ENCODE results near the gene MRPS27. TPM values are rescaled to one million over a fixed set of nuclear protein-coding genes. Genes with fewer than 3 reads are reported as not detected.

The MRPS27 gene
- polyA plus RNA-seq, 3 donors = 63.0 to 75.3 (median 64.7) TPM

DNA sequence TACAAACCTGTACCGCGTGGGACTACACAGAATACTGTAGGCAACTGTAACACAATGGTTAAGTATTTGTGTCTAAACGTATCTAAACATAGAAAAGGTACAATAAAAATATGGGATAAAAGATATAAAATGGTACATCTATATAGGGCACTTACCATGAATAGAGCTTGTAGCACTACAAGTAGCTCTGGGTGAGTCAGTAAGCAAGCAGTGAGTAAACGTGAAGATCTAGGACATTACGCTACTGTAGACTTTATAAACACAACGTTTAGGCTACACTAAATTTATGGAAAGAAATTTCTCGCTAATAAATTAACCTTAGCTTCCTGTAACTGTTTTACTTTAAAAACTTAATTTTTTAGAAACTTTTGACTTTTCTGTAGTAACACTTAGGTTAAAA, 46.5 kb downstream of the MRPS27 start:
- no peak for DNase-seq (ENCODE audit: extremely low read depth in 1 of 11, low read depth in 9 of 11, low spot score in 4 of 11)

DNA sequence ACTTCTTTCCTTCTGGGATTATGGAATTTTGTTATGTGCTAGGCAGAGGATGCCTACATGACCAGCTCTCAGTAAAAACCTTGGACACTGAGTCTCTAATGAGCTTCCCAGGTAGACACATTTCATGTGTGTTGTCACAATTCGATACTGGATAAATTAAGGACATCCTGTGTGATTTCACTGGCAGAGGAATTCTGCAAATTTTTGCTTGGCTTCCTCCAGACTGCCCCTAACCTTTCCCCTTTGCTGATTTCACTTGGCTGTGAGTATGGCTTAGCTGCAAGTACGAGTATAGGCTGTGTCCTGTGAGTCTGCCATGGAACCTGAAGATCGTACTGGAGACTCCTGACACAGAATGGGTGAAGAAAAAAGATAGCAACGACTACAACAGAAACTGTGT, 47.6 kb downstream of the MRPS27 start:
- no peak for DNase-seq (ENCODE audit: extremely low read depth in 1 of 11, low read depth in 9 of 11, low spot score in 4 of 11)

DNA sequence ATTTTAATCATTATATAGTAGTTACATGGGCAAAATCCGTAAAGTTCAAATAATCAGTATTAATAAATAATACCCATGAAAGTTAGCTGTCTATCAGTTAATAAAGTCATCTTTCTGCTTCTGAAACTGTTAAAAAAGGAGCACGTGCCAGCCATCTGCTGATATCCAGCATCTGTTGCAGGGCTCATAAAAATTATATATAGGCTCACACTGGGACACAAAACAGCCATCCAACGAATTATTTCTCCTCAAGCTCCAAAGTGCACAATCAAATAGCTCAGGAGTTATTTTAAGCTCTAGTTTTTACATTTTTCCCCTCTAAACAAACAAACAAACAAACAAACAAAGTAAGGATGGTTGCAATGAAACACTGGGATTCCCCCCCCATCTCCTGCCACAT, 48.3 kb downstream of the MRPS27 start:
- DNase-seq (ENCODE audit: extremely low read depth in 1 of 11, low read depth in 9 of 11, low spot score in 4 of 11) = no peak

DNA sequence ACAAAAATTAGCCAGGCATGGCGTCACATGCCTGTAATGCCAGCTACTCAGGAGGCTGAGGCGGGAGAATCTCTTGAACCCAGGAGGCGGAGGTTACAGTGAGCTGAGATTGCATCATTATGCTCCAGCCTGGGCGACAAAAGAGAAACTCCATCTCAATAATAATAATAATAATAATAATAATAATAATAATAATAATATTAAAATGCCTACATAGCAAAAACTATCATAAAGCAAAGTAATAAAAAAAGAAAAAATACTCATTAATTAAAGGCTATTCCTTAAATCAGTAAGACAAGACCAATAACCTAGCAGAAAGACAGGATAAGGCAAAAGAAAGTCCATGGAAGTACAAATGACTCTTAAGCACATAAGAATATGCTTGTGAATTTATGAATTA, 50.0 kb downstream of the MRPS27 start:
- no peak for DNase-seq (ENCODE audit: extremely low read depth in 1 of 11, low read depth in 9 of 11, low spot score in 4 of 11)

DNA sequence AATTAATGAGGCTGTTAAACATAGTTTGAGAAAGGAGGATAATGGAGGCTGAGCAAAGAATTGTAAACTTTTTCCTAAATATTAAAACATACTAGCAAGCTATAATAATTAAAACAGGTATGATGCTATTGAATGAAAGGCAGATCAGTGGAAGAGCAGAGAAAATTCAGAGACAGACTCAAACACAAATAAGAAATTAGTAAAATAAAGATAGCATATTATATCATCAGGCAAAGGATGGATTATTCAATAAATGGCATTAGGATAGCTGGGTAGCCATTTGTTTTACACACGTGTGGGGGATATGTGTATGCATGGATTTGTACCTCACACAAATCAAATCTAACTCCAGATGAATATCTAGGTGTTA, 50.6 kb downstream of the MRPS27 start:
- no peak for DNase-seq (ENCODE audit: extremely low read depth in 1 of 11, low read depth in 9 of 11, low spot score in 4 of 11)

DNA sequence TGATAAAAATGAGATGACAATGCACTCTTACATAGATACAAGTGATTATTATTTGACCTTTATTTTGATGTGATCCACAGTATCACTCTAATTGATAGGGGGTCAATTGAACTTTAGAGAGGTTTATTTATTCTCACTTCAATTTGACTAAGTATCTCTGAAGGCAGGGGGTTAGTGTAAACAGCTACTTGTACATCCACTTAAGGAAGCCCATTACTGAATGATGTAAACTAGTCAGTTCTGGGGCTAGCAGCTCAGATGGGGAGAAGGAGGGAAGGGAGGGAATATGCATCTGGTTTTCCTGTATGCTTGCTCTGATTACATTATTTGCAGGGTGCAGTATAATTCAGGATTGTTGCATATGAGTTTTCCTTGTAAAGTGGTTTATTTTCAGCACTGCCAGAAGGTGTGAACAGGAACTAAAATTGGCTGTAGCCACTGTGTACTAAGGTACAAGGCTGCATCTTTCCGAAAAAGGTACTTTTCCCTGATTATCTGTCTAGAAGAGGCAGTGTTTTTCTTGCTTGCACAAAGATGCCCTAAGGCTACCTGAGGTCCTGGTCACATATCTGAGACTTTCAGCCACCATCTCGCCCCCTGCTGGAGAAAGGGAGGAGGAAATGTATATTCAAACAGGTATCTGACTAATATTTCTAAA, 51.2 kb downstream of the MRPS27 start:
- DNase-seq (ENCODE audit: extremely low read depth in 1 of 11, low read depth in 9 of 11, low spot score in 4 of 11) = no peak

DNA sequence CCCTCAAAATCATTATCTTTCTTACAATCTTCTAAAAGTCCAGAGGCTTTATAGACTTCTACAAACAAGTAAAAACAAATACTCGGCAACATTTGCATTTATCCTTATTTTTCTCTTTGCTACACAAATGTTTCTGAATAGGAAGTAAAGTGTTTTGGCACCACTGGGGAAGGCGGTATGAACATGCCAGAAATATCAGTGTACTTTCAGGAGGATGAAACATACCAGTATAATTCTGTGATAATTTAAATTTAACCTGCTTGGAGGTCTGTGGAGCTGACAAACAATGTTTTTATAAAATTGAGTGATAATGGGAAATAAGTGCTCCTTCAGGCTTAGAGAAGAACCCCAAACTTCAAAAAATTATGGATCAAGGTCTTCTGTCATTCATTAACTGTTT, 51.8 kb downstream of the MRPS27 start:
- DNase-seq (ENCODE audit: extremely low read depth in 1 of 11, low read depth in 9 of 11, low spot score in 4 of 11) = no peak

DNA sequence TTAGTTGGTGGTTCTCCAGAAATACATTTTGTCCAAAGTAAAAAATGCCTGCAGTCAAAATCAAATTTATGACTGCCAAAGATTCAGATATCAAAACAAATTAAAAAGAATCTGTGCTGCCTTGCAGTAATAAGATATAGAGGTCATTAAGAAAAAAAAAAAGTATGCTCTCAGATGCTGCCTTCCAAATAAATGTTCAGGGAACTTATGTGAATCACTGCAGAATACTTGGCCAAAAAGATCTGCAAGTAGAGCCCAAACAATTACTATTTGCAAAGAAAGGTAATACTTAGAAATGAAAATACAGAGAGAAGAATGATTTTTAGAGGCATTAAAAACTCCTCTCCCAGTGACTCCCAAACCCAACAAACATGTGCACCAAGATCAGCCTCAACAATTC, 52.4 kb downstream of the MRPS27 start:
- no peak for DNase-seq (ENCODE audit: extremely low read depth in 1 of 11, low read depth in 9 of 11, low spot score in 4 of 11)

DNA sequence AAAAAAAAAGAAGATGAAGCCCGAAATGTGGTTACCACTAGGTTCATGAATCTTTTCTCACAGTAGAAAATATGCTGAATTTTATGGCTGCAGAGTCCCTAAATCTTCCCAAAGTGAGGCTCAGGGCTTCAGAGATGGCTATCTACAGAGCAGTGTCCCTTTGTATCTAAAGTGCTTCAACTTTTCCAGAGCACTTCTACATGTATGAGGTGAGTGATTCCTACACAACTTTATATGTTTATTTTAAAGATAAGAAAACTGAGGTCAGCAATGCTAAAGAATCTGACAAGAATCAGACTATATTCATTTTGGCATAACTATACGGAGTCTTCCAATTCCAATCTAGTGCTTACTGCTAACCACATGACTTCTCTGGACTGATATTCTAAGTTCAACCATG, 53.2 kb downstream of the MRPS27 start:
- DNase-seq (ENCODE audit: extremely low read depth in 1 of 11, low read depth in 9 of 11, low spot score in 4 of 11) = no peak

DNA sequence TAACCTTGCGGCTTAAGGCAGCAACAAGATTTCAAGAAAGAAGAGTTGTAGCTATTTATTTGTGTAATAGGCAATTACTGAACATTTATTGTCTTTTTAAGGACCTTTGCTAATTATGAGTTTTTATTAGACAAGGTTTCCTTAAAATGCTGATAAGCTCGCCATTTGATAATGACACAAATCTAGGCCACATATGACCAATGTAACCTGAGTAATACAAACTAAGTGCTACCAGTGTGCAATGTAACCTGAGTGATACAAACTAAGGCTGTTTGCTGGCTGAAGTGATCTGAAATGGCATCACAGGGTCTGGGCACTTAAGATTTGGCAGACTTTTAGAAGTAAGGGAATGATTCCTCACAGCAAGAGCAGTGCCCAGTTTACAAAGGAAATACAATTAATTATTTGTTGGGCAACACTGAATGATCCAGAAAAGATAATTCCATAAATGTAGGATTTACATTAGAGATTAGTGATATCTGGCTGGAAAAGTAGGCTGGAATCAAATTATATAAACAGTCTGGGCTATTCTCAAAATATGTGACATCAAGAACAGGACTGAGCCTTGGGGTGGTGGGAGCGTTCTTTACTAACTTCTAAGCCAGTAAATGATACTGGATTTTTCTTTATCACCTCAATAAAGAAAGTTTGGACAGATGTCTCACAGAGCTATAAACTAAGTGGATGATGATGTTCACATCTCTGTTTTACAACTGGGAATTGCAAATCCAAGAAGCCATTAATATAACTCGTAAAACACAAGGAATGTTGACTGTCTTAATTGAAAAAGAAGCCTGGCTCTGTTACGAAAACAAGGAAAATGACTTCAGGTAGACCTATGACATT, 54.8 kb downstream of the MRPS27 start:
- DNase-seq (ENCODE audit: extremely low read depth in 1 of 11, low read depth in 9 of 11, low spot score in 4 of 11) = no peak

DNA sequence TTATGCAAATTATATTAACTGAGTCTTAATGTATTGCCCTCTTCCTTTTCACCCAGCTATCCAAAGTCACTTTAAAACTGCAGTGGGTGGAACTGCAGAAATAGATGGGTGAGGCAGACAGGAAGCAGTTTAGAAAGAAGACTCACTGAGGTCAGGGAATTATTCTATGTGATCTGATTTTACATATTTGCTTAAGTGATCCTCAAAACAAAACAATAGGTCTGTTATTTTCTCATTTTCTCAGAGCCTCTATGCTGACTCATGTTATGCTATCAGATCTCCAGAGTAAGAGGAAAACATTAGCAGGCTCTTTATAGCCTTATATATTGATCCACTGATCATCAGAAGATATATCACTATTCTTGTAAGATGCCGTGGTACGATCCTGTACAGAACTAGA, 63.5 kb downstream of the MRPS27 start:
- DNase-seq (ENCODE audit: extremely low read depth in 1 of 11, low read depth in 9 of 11, low spot score in 4 of 11) = no peak

DNA sequence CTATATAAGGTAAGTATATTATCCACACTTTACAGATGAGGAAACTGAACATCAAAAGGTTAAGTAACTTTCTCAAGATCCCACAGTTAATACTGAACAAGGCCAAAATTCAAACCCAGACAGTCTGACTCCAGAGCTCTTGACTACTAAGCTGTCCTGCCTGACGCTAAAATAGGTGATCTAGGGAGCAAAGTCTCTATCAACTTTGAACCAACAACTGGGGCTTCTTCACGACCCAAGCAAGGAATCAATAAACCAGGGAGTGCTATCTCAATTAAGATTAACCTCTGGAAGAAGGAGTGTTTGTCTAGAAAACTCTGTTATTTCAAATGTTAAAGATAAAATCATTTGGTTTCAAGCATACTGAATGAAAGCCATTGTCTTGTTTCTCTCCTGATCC, 64.4 kb downstream of the MRPS27 start:
- no peak for DNase-seq (ENCODE audit: extremely low read depth in 1 of 11, low read depth in 9 of 11, low spot score in 4 of 11)

DNA sequence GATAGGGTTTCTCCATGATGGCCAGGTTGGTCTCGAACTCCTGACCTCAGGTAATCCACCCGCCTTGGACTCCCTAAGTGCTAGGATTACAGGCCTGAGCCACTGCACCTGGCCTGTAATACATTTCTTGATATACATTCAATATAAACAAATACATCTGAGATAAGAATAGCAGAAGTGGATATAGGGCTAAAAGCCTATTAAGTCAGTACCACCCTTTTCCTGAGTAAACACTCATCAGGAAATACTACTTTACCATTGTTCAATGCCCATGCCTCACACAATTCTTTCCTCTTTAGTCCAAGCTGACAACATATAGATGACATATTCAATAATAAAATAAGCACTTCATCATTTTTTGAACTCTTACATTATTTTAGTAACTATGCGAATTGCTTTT, 64.8 kb downstream of the MRPS27 start:
- no peak for DNase-seq (ENCODE audit: extremely low read depth in 1 of 11, low read depth in 9 of 11, low spot score in 4 of 11)

DNA sequence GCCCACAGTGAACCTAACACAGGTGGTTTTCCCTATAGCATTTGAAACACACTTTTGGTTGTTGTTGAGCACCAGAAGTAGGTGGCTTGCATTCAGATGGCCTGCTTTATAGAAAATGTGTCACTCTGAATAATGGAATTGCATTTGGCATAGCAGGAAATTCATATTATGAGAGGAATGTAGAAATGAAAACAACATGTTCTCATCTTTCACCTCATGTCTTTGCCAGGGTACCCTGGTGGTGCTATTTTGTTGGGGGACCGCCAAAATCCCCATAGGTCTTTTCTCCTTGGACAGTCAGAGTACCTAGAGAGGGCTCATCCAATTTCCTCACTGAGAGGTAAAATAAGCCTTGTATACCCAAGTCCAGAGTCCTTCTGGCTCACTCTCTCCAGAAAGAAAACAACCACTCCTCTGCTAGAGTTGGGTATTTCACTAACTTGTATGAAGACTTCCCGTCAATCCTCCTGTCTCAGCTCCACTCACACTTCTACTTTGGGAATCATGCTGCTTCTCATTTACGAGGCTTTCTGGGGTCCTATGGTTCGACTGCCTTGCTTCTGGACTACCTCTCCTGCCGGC, 67.4 kb downstream of the MRPS27 start:
- no peak for DNase-seq (ENCODE audit: extremely low read depth in 1 of 11, low read depth in 9 of 11, low spot score in 4 of 11)

DNA sequence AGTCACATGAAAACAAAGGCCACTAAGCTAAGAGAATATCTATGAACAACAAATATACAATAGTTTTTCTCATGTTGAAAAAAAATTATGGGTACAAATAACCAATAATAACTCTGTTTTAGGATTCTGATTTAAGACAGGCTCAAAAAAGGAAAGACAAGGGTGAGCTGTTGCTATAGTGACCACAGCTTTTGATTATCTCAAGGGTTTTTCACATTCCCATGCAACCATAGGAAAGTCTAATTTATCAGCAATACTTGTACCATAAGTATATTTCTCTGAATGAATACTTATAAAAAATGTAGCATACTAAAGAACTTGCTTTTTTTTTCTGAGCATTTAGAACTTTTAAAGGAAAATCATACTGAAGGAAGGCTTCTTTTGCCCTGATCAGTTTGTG, 68.0 kb downstream of the MRPS27 start:
- DNase-seq (ENCODE audit: extremely low read depth in 1 of 11, low read depth in 9 of 11, low spot score in 4 of 11) = no peak

DNA sequence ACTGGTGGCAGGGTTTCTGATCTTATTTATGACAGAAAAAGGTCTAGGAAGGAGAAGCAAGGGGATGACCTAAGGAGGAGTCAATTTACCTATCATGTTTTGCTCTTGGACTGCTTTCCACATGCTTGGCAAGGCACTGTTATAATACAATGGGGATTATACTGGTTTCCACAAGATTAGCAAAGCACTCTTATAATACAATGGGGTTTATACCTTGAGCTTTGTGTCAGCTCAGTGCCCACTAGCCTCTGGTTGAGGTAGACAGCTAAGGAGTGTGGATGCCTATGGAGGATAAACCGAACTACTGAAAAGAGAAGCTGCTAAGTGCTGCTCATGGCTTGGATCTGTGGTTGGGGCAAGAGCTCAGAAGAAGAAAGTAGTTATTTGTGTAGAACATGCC, 68.7 kb downstream of the MRPS27 start:
- DNase-seq (ENCODE audit: extremely low read depth in 1 of 11, low read depth in 9 of 11, low spot score in 4 of 11) = no peak

DNA sequence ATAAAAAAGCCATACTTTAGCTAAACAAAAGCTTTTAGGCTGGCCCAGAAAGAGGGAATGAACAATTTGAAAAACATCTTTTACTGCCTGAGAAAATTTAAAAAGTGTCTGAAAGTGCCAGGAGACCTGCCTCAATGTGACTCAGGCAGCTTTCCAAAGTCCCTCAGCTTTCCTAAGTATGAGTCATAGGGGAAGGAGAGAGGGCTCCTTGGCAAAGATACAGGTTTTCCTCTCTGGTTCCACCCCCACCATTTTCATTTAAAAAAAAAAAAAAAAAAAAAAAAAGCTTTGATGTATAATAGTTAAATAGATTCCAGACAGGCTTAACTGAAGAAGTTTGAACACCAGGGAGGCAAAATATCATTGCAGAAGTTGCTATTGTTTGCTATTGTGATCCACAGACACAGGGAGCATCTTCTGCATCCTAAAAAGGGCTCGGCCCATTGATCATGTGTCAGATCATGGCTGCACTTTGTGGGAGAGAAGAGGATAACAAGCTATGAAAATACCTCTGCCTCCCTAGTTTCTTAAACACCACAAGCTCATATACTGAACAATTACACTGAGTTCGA, 71.5 kb downstream of the MRPS27 start:
- DNase-seq (ENCODE audit: extremely low read depth in 1 of 11, low read depth in 9 of 11, low spot score in 4 of 11) = no peak

DNA sequence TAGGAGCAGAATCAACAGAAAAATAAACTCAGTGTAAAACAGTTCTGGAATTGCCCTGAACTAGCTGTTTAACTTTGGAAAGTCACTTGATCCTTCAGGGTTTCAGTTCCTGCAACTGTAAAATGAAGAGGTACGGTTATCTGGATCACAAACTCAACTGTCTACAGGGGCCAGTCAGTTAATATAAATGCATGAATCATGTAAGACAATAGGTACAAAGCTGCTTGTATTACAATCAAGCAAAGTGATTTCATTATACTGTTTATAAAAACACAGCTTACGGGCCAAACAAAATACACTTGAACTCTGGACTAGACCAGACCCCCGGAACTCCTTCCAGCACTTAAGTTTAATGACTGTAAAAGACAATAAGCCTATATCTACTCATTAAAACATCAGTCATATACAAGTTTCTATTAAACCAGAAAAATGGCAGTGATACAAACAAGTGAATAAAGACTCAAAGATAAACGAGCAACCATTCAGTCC, 73.0 kb downstream of the MRPS27 start:
- no peak for DNase-seq (ENCODE audit: extremely low read depth in 1 of 11, low read depth in 9 of 11, low spot score in 4 of 11)

DNA sequence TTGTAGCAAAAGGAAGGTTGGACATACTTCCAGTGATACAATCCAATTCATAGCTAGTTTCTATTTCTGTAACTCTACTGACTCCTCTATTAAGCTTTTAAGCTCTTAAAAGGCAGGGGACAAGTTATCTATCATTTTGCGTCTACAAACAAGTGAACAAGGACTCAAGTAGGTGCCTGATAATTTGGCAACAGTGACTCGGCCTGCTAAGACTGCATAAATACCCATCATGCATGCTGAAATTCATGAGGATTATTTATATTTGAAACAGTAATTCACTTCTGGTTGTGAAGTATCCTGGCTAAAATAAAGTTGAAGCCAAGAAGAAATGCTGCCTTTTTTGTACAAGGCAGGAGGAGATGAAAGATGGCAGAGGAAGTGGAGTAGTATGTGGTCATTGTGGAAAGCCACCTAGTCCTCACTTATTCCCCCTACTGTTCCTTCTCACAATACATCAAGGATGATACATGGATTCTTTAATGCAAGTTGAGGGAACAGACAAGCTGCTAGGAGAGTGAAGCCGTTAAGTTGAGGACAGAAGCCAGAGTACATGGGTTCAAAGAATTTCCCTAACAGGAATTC, 74.0 kb downstream of the MRPS27 start:
- DNase-seq (ENCODE audit: extremely low read depth in 1 of 11, low read depth in 9 of 11, low spot score in 4 of 11) = no peak

DNA sequence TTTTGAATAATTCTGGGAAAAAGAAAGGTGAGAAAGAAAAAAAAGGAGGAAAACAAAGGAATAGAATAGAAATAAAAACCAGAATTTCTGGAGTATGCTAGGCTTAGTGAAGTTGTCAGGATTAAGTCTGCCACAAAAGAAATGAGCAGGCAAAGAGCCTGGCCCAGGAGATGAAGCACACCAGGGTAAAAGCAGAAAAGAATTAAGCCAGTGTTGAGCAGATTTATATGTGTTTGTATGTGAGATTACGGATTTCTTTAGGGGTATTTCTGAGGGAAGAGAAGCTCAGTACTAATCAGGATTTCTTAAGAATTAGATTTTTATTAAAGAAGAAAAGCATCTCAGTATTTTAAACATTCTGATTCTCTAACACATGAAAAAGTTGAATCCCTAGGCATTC, 74.5 kb downstream of the MRPS27 start:
- no peak for DNase-seq (ENCODE audit: extremely low read depth in 1 of 11, low read depth in 9 of 11, low spot score in 4 of 11)

Data from renal cortex interstitium (tissue), 11 donors.